Transverse colon (tissue), 4 donors: ENCODE data around the gene TRIM65. TPM values are rescaled to one million over a fixed set of nuclear protein-coding genes. Genes with fewer than 3 reads are reported as not detected.
"Not testable (repeated sequence)": the region's sequence is repeated elsewhere in the genome, so short reads cannot be mapped to it uniquely, and the experiment has no call there.

Experiments
- DNase-seq: peaks from one replicate; pipeline ENCODE4 v3.0.0-alpha.2; 2019
- H3K27ac ChIP-seq, 4 donors: fragments of 200-600 bp; sonication (generic); 2 replicates each; pipeline ENCODE4 v1.5.1; 2016 to 2018; ENCODE audit warnings: inconsistent platforms in 4 of 4
- H3K27me3 ChIP-seq: fragments of 200-600 bp; sonication (generic); 2 replicates; pipeline ENCODE4 v1.5.1; 2017; ENCODE audit warnings: inconsistent platforms
- H3K36me3 ChIP-seq, 4 donors: fragments of 200-600 bp; sonication (generic); 2 replicates each; pipeline ENCODE4 v1.5.1; 2017 to 2019; ENCODE audit warnings: inconsistent platforms in 4 of 4
- H3K4me1 ChIP-seq, 4 donors: fragments of 200-600 bp; sonication (generic); 2 replicates each; pipeline ENCODE4 v1.5.1; 2017 to 2020; ENCODE audit warnings: inconsistent platforms in 4 of 4
- H3K4me3 ChIP-seq, 4 donors: fragments of 200-600 bp; sonication (generic); 1 replicate in 1 of 4; 2 replicates in 3 of 4; pipeline versions ENCODE4 v1.5.1 to v1.6.1; 2017 to 2019; ENCODE audit warnings: inconsistent platforms in 4 of 4
- H3K9me3 ChIP-seq, 2 donors: fragments of 200-600 bp; sonication (generic); 2 replicates each; pipeline ENCODE4 v1.5.1; 2017 to 2019; ENCODE audit warnings: inconsistent platforms in 2 of 2
- CTCF ChIP-seq, 5 experiments: fragments of 200-600 bp in 3 of 5; fragments of 450-650 bp in 2 of 5; sonication (generic) in 3 of 5; IDR thresholded peaks; 1 replicate in 2 of 5; 2 replicates in 3 of 5; pipeline ENCODE4 v1.5.1; 2016 to 2017; ENCODE audit warnings: antibody characterized with exemption in 5 of 5, inconsistent platforms in 3 of 5, mild to moderate bottlenecking in 2 of 5, moderate library complexity in 1 of 5
- EP300 ChIP-seq: sonication (generic); formaldehyde crosslinking; IDR thresholded peaks from one replicate; pipeline ENCODE4 v1.6.1; 2017; ENCODE audit warnings: antibody characterized with exemption, low read depth
- POLR2A ChIP-seq: fragments of 450-650 bp; IDR thresholded peaks from one replicate; pipeline ENCODE4 v1.6.1; 2016; ENCODE audit warnings: antibody characterized with exemption, mild to moderate bottlenecking, moderate library complexity
- POLR2AphosphoS5 ChIP-seq, 3 donors: sonication (generic); formaldehyde crosslinking; IDR thresholded peaks; one replicate each; pipeline ENCODE4 v1.6.1; 2016; ENCODE audit warnings: antibody characterized with exemption in 3 of 3
- WGBS, 2 donors: methylation state at CpG; one replicate each; pipeline ENCODE4 v1.1.5; 2018; ENCODE audit warnings: low coverage in 1 of 2; 5-methylcytosine and 5-hydroxymethylcytosine counted together
- in situ Hi-C, 4 donors: fragments of 200-750 bp; cut with MboI; loops; one replicate each; pipeline versions ENCODE4 v1.15.0 to v1.15.1; 2017; ENCODE audit warnings: low sequenced_read_pairs in 3 of 4, low pct_ligation_motif_present in 1 of 4, low pct_unique_long_range_greater_than_20kb in 1 of 4
- intact Hi-C: fragments of 100-400 bp; cut with DNase I; formaldehyde crosslinking; loops from one replicate; pipeline ENCODE4 v1.15.1; 2023; ENCODE audit warnings: low total_unique reads
- total RNA-seq, 4 donors: library from RNA; depleted of rRNA; stranded (reverse); fragments of >200 nt; gene quantifications; one replicate each; pipeline ENCODE4 v1.1.0, GENCODE V29; 2016

The TRIM65 gene
- total RNA-seq, 4 donors from 2014 or later, result 16.8 to 21.7 (median 20.5) TPM

GRCh38 chr17:75864448-75864871 is 32.3 kb downstream of the TRIM65 start:
- Histone ChIP-seq H3K4me3 (no peak overlapping the region), H3K36me3 (no peaks in the 10 kb centered on the region), H3K4me1 (peaks cover 4 to 23% (median 19%) of the 10 kb centered on the region in 4 donors), H3K27ac (peak overlapping the region; percentile 51 to 84 (median 78)), H3K9me3 (no peaks in the 10 kb centered on the region), H3K27me3 (no peaks in the 10 kb centered on the region)
- WGBS, 2 donors, result 50 to 80% methylated on average over 1 to 8 of the region's 8 CpGs
- in situ Hi-C loops (no loop called here), intact Hi-C loops (no loop called here)
- DNase-seq, result peak; percentile 75
- TF ChIP-seq POLR2A, result no peak
- peak; percentile 61 to 84 (median 82) for TF ChIP-seq POLR2AphosphoS5 (IDR thresholded peaks at IDR 0.05)
- no peak for TF ChIP-seq EP300
- TF ChIP-seq CTCF (IDR thresholded peaks at IDR 0.05), result no peak

DNA sequence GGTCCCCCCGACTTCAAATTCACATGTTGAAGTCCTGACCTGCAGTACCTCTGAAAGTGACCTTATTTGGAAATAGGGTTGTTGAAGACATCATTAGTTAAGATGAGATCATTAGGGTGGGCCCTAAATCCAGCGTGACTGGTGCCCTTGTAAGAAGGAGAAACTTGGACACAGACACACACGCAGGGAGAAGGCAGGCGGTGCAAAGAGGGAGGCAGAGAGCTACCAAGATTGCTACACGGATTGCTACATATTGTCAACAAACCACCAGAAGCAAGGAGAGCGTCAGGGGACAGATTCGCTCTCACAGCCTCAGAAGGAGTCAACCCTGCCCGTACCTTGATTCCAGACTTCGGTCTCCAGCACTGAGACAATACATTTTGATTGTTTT is 34.8 kb downstream of the TRIM65 start:
- Histone ChIP-seq H3K4me1 (peaks cover 0 to 29% (median 10%) of the 10 kb centered on the region in 4 donors), H3K27ac (peak overlapping the region; percentile 31 to 59 (median 38)), H3K9me3 (no peaks in the 10 kb centered on the region), H3K36me3 (no peaks in the 10 kb centered on the region), H3K27me3 (no peaks in the 10 kb centered on the region), H3K4me3 (no peak overlapping the region)
- TF ChIP-seq EP300 (no peak), POLR2AphosphoS5 (IDR thresholded peaks at IDR 0.05) (peak; percentile 10 to 23 (median 22)), POLR2A (no peak), CTCF (IDR thresholded peaks at IDR 0.05) (no peak)
- 67 to 69% methylated on average over 1 to 9 of the region's 9 CpGs for WGBS, 2 donors
- in situ Hi-C loops, result no loop called here
- no peak for DNase-seq
- intact Hi-C loops, result no loop called here

DNA sequence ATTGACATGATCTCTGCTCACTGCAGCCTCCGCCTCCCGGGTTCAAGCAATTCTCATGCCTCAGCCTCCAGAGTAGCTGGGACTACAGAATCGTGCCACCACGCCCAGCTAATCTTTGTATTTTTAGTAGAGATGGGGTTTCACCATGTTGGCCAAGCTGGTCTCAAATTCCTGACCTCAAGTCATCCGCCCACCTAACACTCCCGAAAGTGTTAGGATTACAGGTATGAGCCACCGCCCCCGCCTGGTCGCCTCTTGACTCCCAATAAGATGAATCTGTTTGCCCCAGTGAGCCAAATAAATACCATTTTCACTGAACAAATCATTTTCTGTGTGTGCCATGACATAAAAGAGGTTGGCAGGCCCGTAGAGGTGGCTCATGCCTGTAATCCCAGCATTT is 37.4 kb downstream of the TRIM65 start:
- 81 to 89% methylated on average over 10 of the region's 10 CpGs for WGBS, 2 donors
- H3K9me3 ChIP-seq, H3K36me3 ChIP-seq, DNase-seq, in situ Hi-C loops, H3K27me3 ChIP-seq, H3K4me3 ChIP-seq: not testable (repeated sequence)
- intact Hi-C loops, result loop anchor here (10.0 kb wide), 1 partner anchor 75 kb away; the partner anchor contains the start of gene UNK
- H3K27ac ChIP-seq, result peak overlapping the region; percentile 47 to 70 (median 60)
- peaks cover 4 to 27% (median 15%) of the 10 kb centered on the region in 4 donors for H3K4me1 ChIP-seq

GRCh38 chr17:75856062-75856756 is 40.5 kb downstream of the TRIM65 start:
- WGBS, 2 donors, result 0 to 2% methylated on average over 2 to 14 of the region's 24 CpGs
- DNase-seq, result peak; percentile 51
- H3K4me3 ChIP-seq, result peak overlapping the region; percentile 69 to 99 (median 87)

More at GRCh38 chr17:75856062-75856756, 40.5 kb downstream of the TRIM65 start:
- Histone ChIP-seq H3K9me3 (no peaks in the 10 kb centered on the region), H3K27ac (peak overlapping the region; percentile 94 to 100 (median 96)), H3K27me3 (no peaks in the 10 kb centered on the region), H3K4me1 (peaks cover 12 to 43% (median 22%) of the 10 kb centered on the region in 4 donors), H3K36me3 (peaks cover 0 to 6% (median 2%) of the 10 kb centered on the region in 4 donors)
- in situ Hi-C loops, result no loop called here
- intact Hi-C loops, result loop anchor here (10.0 kb wide), 1 partner anchor 71 kb away; the partner anchor contains the start of gene UNK
- TF ChIP-seq CTCF (IDR thresholded peaks at IDR 0.05), result no peak
- TF ChIP-seq POLR2A, result no peak
- no peak for TF ChIP-seq EP300
- no peak for TF ChIP-seq POLR2AphosphoS5 (IDR thresholded peaks at IDR 0.05)
